Sigmoid colon (tissue), 7 donors: Measurements from ENCODE around the gene TRIM65. TPM values are rescaled to one million over a fixed set of nuclear protein-coding genes. Genes with fewer than 3 reads are reported as not detected.

Experiments
- DNase-seq: peaks from one replicate; pipeline ENCODE4 v3.0.0-alpha.2; 2019
- H3K27ac ChIP-seq, 4 donors: fragments of 200-600 bp; sonication (generic); one replicate each; pipeline ENCODE4 v1.5.1; 2016 to 2019; ENCODE audit warnings: mild to moderate bottlenecking in 1 of 4
- H3K27me3 ChIP-seq, 3 donors: fragments of 200-600 bp; sonication (generic); one replicate each; pipeline ENCODE4 v1.5.1; 2019; ENCODE audit warnings: mild to moderate bottlenecking in 1 of 3
- H3K36me3 ChIP-seq, 4 donors: fragments of 200-600 bp; sonication (generic); one replicate each; pipeline ENCODE4 v1.5.1; 2016 to 2019
- H3K4me1 ChIP-seq, 4 donors: fragments of 200-600 bp; sonication (generic); one replicate each; pipeline ENCODE4 v1.5.1; 2017 to 2019
- H3K4me3 ChIP-seq, 4 donors: fragments of 200-600 bp; sonication (generic); one replicate each; pipeline ENCODE4 v1.5.1; 2017 to 2019; ENCODE audit warnings: mild to moderate bottlenecking in 2 of 4, moderate library complexity in 1 of 4
- H3K9me3 ChIP-seq, 4 donors: fragments of 200-600 bp in 3 of 4; sonication (generic) in 3 of 4; one replicate each; pipeline versions ENCODE4 v1.5.1 to v1.6.1; 2013 to 2019
- CTCF ChIP-seq, 4 experiments: fragments of 450-650 bp in 3 of 4; fragments of 200-600 bp in 1 of 4; IDR thresholded peaks; one replicate each; pipeline ENCODE4 v1.5.1; 2016 to 2019; ENCODE audit warnings: antibody characterized with exemption in 4 of 4, mild to moderate bottlenecking in 3 of 4, moderate library complexity in 2 of 4
- EP300 ChIP-seq, 4 donors: sonication (generic); formaldehyde crosslinking; IDR thresholded peaks; one replicate each; pipeline ENCODE4 v1.6.1; 2017; ENCODE audit warnings: antibody characterized with exemption in 4 of 4
- POLR2A ChIP-seq, 2 donors: fragments of 450-650 bp; IDR thresholded peaks; one replicate each; pipeline ENCODE4 v1.6.1; 2016; ENCODE audit warnings: antibody characterized with exemption in 2 of 2, mild to moderate bottlenecking in 2 of 2, moderate library complexity in 2 of 2
- POLR2AphosphoS5 ChIP-seq, 4 donors: sonication (generic); formaldehyde crosslinking; IDR thresholded peaks; one replicate each; pipeline ENCODE4 v1.6.1; 2017; ENCODE audit warnings: antibody characterized with exemption in 4 of 4
- WGBS, 2 donors: extraction: QIAGEN DNeasy Blood & Tissue Kit; methylation state at CpG; one replicate each; pipeline ENCODE4 v1.1.7; 2013; 5-methylcytosine and 5-hydroxymethylcytosine counted together
- intact Hi-C: fragments of 100-400 bp; cut with DNase I; formaldehyde crosslinking; loops from one replicate; pipeline ENCODE4 v1.15.1; 2023
- polyA plus RNA-seq, 3 donors: library from polyadenylated mRNA; stranded (reverse); fragments of 200-250 nt; gene quantifications; one replicate each; pipeline ENCODE4 v1.2.3, GENCODE V29; 2013
- total RNA-seq, 4 donors: library from RNA; depleted of rRNA; stranded (reverse); fragments of >200 nt; gene quantifications; one replicate each; pipeline ENCODE4 v1.1.0, GENCODE V29; 2016
- donor health status: healthy with polysubstance abuse.
- donor health status: Bipolar disorder and iron deficiency.
- donor health status: healthy.

The TRIM65 gene
- total and polyA plus RNA-seq, 7 donors: 7.2 to 27.5 (median 22.4) TPM

DNA sequence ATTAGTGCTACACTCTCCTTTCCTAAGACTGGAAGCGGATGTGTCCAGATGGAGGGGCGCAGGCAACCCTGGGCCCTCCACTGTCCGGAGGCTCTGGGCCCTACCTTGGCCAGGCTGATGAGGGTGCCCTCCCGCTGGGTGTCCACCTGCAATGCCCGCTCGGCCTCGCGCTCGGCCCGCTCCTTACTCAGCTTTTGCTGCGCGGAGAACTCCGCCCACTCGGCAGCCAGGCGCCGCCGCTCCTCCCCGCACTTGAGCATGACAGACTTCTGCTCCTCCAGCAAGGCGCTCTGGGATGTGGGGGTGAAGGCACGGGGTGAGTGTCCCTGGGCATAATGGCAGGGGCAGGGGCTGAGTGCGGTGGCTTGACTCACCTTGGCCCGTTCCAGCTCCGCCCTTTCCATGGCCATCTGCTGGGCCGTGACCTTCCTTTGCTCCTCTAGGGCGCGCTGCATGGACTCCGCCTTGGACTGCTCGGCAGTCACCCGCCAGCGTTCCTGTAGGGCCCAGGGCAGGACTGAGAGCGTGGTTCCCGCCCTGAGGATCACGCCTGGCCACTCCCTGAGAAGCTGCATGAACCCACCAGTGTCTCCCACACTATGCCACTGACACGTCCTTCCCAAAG is 18.0 kb upstream of the TRIM65 start:
- peaks cover 0 to 40% (median 9%) of the 10 kb centered on the region in 4 donors for H3K36me3 ChIP-seq
- H3K9me3 ChIP-seq: no peaks in the 10 kb centered on the region
- no peak for DNase-seq
- no peak overlapping the region for H3K27ac ChIP-seq
- H3K4me3 ChIP-seq: no peak overlapping the region
- intact Hi-C loops: no loop called here
- TF ChIP-seq CTCF (IDR thresholded peaks at IDR 0.05) (no peak), POLR2AphosphoS5 (IDR thresholded peaks at IDR 0.05) (no peak), EP300 (IDR thresholded peaks at IDR 0.05) (no peak), POLR2A (IDR thresholded peaks at IDR 0.05) (no peak)
- no peaks in the 10 kb centered on the region for H3K27me3 ChIP-seq
- WGBS, 2 donors: 91 to 95% methylated on average over 34 of the region's 34 CpGs
- H3K4me1 ChIP-seq: no peaks in the 10 kb centered on the region

- H3K4me3 ChIP-seq: no peak overlapping the region
- DNase-seq: no peak
- H3K4me1 ChIP-seq: no peaks in the 10 kb centered on the region
- TF ChIP-seq CTCF (IDR thresholded peaks at IDR 0.05): no peak
- TF ChIP-seq EP300 (IDR thresholded peaks at IDR 0.05): no peak
- no peak for TF ChIP-seq POLR2A (IDR thresholded peaks at IDR 0.05)
- no peak for TF ChIP-seq POLR2AphosphoS5 (IDR thresholded peaks at IDR 0.05)
- WGBS, 2 donors: 92 to 95% methylated on average over 32 of the region's 32 CpGs
- H3K27ac ChIP-seq: no peak overlapping the region
- H3K9me3 ChIP-seq: no peaks in the 10 kb centered on the region
- no peaks in the 10 kb centered on the region for H3K27me3 ChIP-seq
- intact Hi-C loops: no loop called here
- peaks cover 0 to 40% (median 9%) of the 10 kb centered on the region in 4 donors for H3K36me3 ChIP-seq
These were observed 16.9 kb upstream of the TRIM65 start for GRCh38 chr17:75913537-75914210.

GRCh38 chr17:75910699-75911098 is 13.9 kb upstream of the TRIM65 start:
- WGBS, 2 donors: 63 to 87% methylated on average over 6 of the region's 6 CpGs
- Histone ChIP-seq H3K4me1 (peaks cover 0 to 2% (median 0%) of the 10 kb centered on the region in 4 donors), H3K27ac (no peak overlapping the region), H3K9me3 (no peaks in the 10 kb centered on the region), H3K4me3 (no peak overlapping the region), H3K36me3 (peaks cover 0 to 31% (median 9%) of the 10 kb centered on the region in 4 donors), H3K27me3 (no peaks in the 10 kb centered on the region)
- intact Hi-C loops: no loop called here
- no peak for TF ChIP-seq POLR2A (IDR thresholded peaks at IDR 0.05)
- TF ChIP-seq CTCF (IDR thresholded peaks at IDR 0.05): no peak
- TF ChIP-seq POLR2AphosphoS5 (IDR thresholded peaks at IDR 0.05): no peak
- TF ChIP-seq EP300 (IDR thresholded peaks at IDR 0.05): no peak
- no peak for DNase-seq

- H3K4me3 ChIP-seq: no peak overlapping the region
- intact Hi-C loops: loop anchor here (10.0 kb wide), 1 partner anchor 165 kb away; the partner anchor contains the start of genes GALR2, SRP68 and ZACN
- 19 to 46% methylated on average over 11 of the region's 11 CpGs for WGBS, 2 donors
- H3K9me3 ChIP-seq: no peaks in the 10 kb centered on the region
- peaks cover 0 to 8% (median 3%) of the 10 kb centered on the region in 4 donors for H3K4me1 ChIP-seq
- no peak overlapping the region for H3K27ac ChIP-seq
- H3K36me3 ChIP-seq: peaks cover 0 to 28% (median 9%) of the 10 kb centered on the region in 4 donors
- TF ChIP-seq POLR2AphosphoS5 (IDR thresholded peaks at IDR 0.05) (no peak), POLR2A (IDR thresholded peaks at IDR 0.05) (no peak), CTCF (IDR thresholded peaks at IDR 0.05) (no peak), EP300 (IDR thresholded peaks at IDR 0.05) (no peak)
- H3K27me3 ChIP-seq: no peaks in the 10 kb centered on the region
- no peak for DNase-seq
These were observed 13.1 kb upstream of the TRIM65 start for GRCh38 chr17:75909812-75910274.
